PC-9 (cell line): ENCODE measurements around the gene PRSS56. TPM values are rescaled to one million over a fixed set of nuclear protein-coding genes. Genes with fewer than 3 reads are reported as not detected.

Experiments used
- BruUV-seq: library from RNA; stranded (reverse); fragments of 400-500 nt; replicated peaks from 2 replicates; lab custom pipeline; 2021; lab: Mats Ljungman, UMichigan
- CTCF ChIA-PET: fragments of 300-600 bp; sonication (Branson Sonifier 250); formaldehyde crosslinking; loops from one replicate; lab custom pipeline; 2022; ENCODE audit warnings: antibody characterized with exemption; lab: Charles Lee
- POLR2A ChIA-PET: fragments of 300-600 bp; sonication (Branson Sonifier 250); formaldehyde crosslinking; loops from one replicate; lab custom pipeline; 2022; ENCODE audit warnings: antibody characterized with exemption; ENCODE audit not compliant: unreplicated experiment; lab: Charles Lee
- DNase-seq, 2 experiments: peaks; one replicate each; pipeline versions ENCODE4 v3.0.0 to v3.0.0-alpha.2; 2015 to 2022; ENCODE audit warnings: mixed read lengths in 1 of 2
- H2AFZ ChIP-seq: fragments of 200-600 bp; sonication (generic); 2 replicates; pipeline ENCODE4 v1.8.1; 2017; ENCODE audit warnings: antibody characterized with exemption
- H3F3A ChIP-seq: fragments of 200-600 bp; sonication (generic); 2 replicates; pipeline ENCODE4 v1.8.1; 2017; ENCODE audit warnings: antibody characterized with exemption, mild to moderate bottlenecking, low read depth; ENCODE audit not compliant: insufficient read depth
- H3K27ac ChIP-seq: fragments of 200-600 bp; sonication (generic); 2 replicates; pipeline ENCODE4 v1.6.1; 2016; ENCODE audit warnings: mixed run types
- H3K27me3 ChIP-seq: fragments of 200-600 bp; sonication (generic); 2 replicates; pipeline ENCODE4 v1.6.1; 2016; ENCODE audit warnings: low read depth, mixed run types; ENCODE audit not compliant: insufficient read depth
- H3K36me3 ChIP-seq: fragments of 200-600 bp; sonication (generic); 2 replicates; pipeline ENCODE4 v1.6.1; 2016; ENCODE audit warnings: low read depth, mixed run types
- H3K4me1 ChIP-seq: fragments of 200-600 bp; sonication (generic); replicated peaks from 2 replicates; pipeline ENCODE4 v1.6.1; 2016; ENCODE audit warnings: mixed run types; ENCODE audit not compliant: insufficient read depth
- H3K4me2 ChIP-seq: fragments of 200-600 bp; sonication (generic); 2 replicates; pipeline ENCODE4 v1.6.1; 2017; ENCODE audit warnings: mixed run types
- H3K4me3 ChIP-seq: fragments of 200-600 bp; sonication (generic); 2 replicates; pipeline ENCODE4 v1.6.1; 2016; ENCODE audit warnings: mixed run types
- H3K79me2 ChIP-seq: fragments of 200-600 bp; sonication (generic); 2 replicates; pipeline ENCODE4 v1.6.1; 2017; ENCODE audit warnings: low read depth, mixed run types
- H3K9me2 ChIP-seq: fragments of 200-600 bp; sonication (generic); 2 replicates; pipeline ENCODE4 v1.8.1; 2017; ENCODE audit warnings: mild to moderate bottlenecking; ENCODE audit not compliant: insufficient read depth
- H3K9me3 ChIP-seq: fragments of 200-600 bp; sonication (generic); 2 replicates; pipeline ENCODE4 v1.8.1; 2016; ENCODE audit warnings: low read depth; ENCODE audit not compliant: insufficient read depth
- H4K20me1 ChIP-seq: fragments of 200-600 bp; sonication (generic); 2 replicates; pipeline ENCODE4 v1.8.1; 2017; ENCODE audit not compliant: insufficient read depth
- CTCF ChIP-seq: fragments of 200-600 bp; sonication (generic); conservative IDR thresholded peaks from 2 replicates; pipeline ENCODE4 v1.6.1; 2017; ENCODE audit warnings: mixed run types, antibody characterized with exemption, mild to moderate bottlenecking, moderate library complexity
- EZH2 ChIP-seq: fragments of 200-600 bp; sonication (generic); IDR thresholded peaks from 2 replicates; pipeline ENCODE4 v1.8.0; 2017; ENCODE audit warnings: antibody characterized with exemption, low read depth
- intact Hi-C: fragments of 100-400 bp; cut with micrococcal nuclease; formaldehyde crosslinking; loops from one replicate; pipeline ENCODE4 v1.10.0; 2022; ENCODE audit not compliant: unreplicated experiment
- total RNA-seq: library from RNA; stranded (reverse); gene quantifications from 2 replicates; pipeline ENCODE4 v1.2.3, GENCODE V29; 2021

The PRSS56 gene
- total RNA-seq, 1 experiment from 2014 or later = not detected

GRCh38 chr2:232543928-232544631 is 23.9 kb downstream of the PRSS56 start:
- intact Hi-C loops = no loop called here
- Histone ChIP-seq H3K27ac (no peak overlapping the region), H2AFZ (no peak overlapping the region), H3K36me3 (peaks cover 3% of the 10 kb centered on the region; the same call in 1 of the 2 replicates), H3K27me3 (no peaks in the 10 kb centered on the region), H3K4me2 (no peak overlapping the region), H3K79me2 (peaks cover 26% of the 10 kb centered on the region), H3K4me3 (no peak overlapping the region), H4K20me1 (no peaks in the 10 kb centered on the region), H3F3A (no peaks in the 10 kb centered on the region), H3K9me3 (no peaks in the 10 kb centered on the region), H3K4me1 (peaks cover under 1% of the 10 kb centered on the region), H3K9me2 (no peaks in the 10 kb centered on the region)
- ChIA-PET CTCF (no interaction called here), POLR2A (no interaction called here)
- no TSS peak for BruUV-seq
- TF ChIP-seq EZH2 (no peak), CTCF (no peak)
- no peak for DNase-seq

- ChIA-PET CTCF (no interaction called here), POLR2A (no interaction called here)
- Histone ChIP-seq H4K20me1 (no peaks in the 10 kb centered on the region), H3K4me2 (no peak overlapping the region), H3K4me1 (peaks cover 5% of the 10 kb centered on the region), H3K4me3 (no peak overlapping the region), H3K36me3 (peaks cover 3% of the 10 kb centered on the region; the same call in 1 of the 2 replicates), H3K79me2 (peaks cover 32% of the 10 kb centered on the region), H3K27ac (no peak overlapping the region), H3K9me2 (no peaks in the 10 kb centered on the region), H2AFZ (no peak overlapping the region), H3F3A (no peaks in the 10 kb centered on the region), H3K27me3 (no peaks in the 10 kb centered on the region), H3K9me3 (no peaks in the 10 kb centered on the region)
- intact Hi-C loops = no loop called here
- DNase-seq = no peak
- no TSS peak for BruUV-seq
- no peak for TF ChIP-seq EZH2
- TF ChIP-seq CTCF = no peak
Measured at GRCh38 chr2:232544674-232545073, 24.5 kb downstream of the PRSS56 start.

GRCh38 chr2:232545511-232546375 is 25.6 kb downstream of the PRSS56 start:
- Histone ChIP-seq H3K4me1 (peaks cover 5% of the 10 kb centered on the region), H3K79me2 (peaks cover 39% of the 10 kb centered on the region), H4K20me1 (no peaks in the 10 kb centered on the region), H2AFZ (no peak overlapping the region), H3K36me3 (peaks cover 3% of the 10 kb centered on the region; the same call in 1 of the 2 replicates), H3F3A (no peaks in the 10 kb centered on the region), H3K9me3 (no peaks in the 10 kb centered on the region), H3K27ac (no peak overlapping the region), H3K4me2 (no peak overlapping the region), H3K4me3 (no peak overlapping the region), H3K9me2 (no peaks in the 10 kb centered on the region), H3K27me3 (no peaks in the 10 kb centered on the region)
- DNase-seq = no peak
- POLR2A ChIA-PET = interaction anchor here (0.7 kb wide), 1 partner anchor 23 kb away, joined by 3 read pairs; no protein-coding TSS in a partner anchor
- BruUV-seq = no TSS peak
- TF ChIP-seq CTCF = no peak
- TF ChIP-seq EZH2 = no peak
- CTCF ChIA-PET = no interaction called here
- intact Hi-C loops = no loop called here
